MM.1S (cell line): ENCODE measurements around the gene BDKRB1.

Experiments
- EZH2 ChIP-seq: fragments of 300-600 bp; sonication (generic); optimal IDR thresholded peaks from 2 replicates; pipeline ENCODE3; 2017; ENCODE audit warnings: low read depth, mild to moderate bottlenecking, antibody characterized with exemption, low read length, mixed read lengths
- EZH2phosphoT487 ChIP-seq: fragments of 300-600 bp; sonication (generic); IDR thresholded peaks from 2 replicates; pipeline ENCODE4 v1.6.1; 2018; ENCODE audit warnings: antibody characterized with exemption, low read length
- TF ChIP-seq, protein P1 (sequence below): fragments of 300-600 bp; sonication (generic); IDR thresholded peaks from 2 replicates; pipeline ENCODE4 v1.5.1; 2016; ENCODE audit warnings: antibody characterized with exemption, low read length, mixed read lengths

DNA sequence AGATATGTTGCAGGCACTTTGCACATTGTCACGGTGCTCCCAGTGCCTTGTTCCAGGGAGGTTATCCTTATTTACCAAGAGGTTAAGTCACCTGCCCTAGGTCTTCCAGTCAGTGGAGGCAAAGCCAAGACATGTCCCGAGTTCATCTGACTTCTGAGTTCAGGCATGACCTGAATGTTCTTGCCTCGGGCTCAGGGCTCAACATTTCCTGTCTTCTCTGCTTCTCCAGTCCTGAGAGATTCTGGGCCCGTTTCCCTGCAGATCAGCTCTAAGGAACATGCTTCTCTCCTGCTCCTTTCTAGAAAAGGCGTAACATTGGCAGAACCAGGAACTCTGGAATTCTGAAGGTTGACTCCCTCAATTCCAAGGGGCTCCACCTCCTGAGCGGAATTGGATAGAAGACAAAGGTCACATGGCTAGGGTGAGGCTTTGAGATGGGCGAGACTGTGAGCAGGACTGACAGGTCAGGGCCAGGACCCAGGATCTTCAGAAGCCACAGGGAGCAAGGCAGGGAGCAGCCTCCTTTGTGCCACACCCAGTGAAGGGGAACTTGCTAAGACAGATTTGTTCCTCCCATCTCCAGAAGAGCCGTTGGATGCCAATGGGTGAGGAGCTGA lies 31.4 kb upstream of the BDKRB1 start:
- TF ChIP-seq, protein P1, sequence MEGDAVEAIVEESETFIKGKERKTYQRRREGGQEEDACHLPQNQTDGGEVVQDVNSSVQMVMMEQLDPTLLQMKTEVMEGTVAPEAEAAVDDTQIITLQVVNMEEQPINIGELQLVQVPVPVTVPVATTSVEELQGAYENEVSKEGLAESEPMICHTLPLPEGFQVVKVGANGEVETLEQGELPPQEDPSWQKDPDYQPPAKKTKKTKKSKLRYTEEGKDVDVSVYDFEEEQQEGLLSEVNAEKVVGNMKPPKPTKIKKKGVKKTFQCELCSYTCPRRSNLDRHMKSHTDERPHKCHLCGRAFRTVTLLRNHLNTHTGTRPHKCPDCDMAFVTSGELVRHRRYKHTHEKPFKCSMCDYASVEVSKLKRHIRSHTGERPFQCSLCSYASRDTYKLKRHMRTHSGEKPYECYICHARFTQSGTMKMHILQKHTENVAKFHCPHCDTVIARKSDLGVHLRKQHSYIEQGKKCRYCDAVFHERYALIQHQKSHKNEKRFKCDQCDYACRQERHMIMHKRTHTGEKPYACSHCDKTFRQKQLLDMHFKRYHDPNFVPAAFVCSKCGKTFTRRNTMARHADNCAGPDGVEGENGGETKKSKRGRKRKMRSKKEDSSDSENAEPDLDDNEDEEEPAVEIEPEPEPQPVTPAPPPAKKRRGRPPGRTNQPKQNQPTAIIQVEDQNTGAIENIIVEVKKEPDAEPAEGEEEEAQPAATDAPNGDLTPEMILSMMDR: no peak
- TF ChIP-seq EZH2 (no peak), EZH2phosphoT487 (no peak)
